KG1 (cell line): ENCODE measurements around the gene ACOXL.

Experiments used
- DNase-seq: peaks from one replicate; lab custom pipeline; 2025; lab: John Stamatoyannopoulos, UW

ACOXL gene

GRCh38 chr2:110718990-110719389, 13.4 kb upstream of the ACOXL start:
- DNase-seq, result no peak

GRCh38 chr2:110720547-110720946, 11.8 kb upstream of the ACOXL start:
- no peak for DNase-seq

- DNase-seq, result no peak
Measured at GRCh38 chr2:110724820-110725219, 7.6 kb upstream of the ACOXL start.

- DNase-seq, result no peak
Measured at GRCh38 chr2:110725370-110725769, 7.0 kb upstream of the ACOXL start.

GRCh38 chr2:110725859-110726258, 6.5 kb upstream of the ACOXL start:
- DNase-seq, result no peak

- DNase-seq, result no peak
Measured at GRCh38 chr2:110726285-110726684, 6.1 kb upstream of the ACOXL start.

GRCh38 chr2:110727923-110728322, 4.5 kb upstream of the ACOXL start:
- no peak for DNase-seq

- no peak for DNase-seq
Measured at GRCh38 chr2:110729106-110729505, 3.3 kb upstream of the ACOXL start.

GRCh38 chr2:110731064-110731463, 1.3 kb upstream of the ACOXL start:
- no peak for DNase-seq

- no peak for DNase-seq
Measured at GRCh38 chr2:110735366-110735765, 3.0 kb downstream of the ACOXL start.

- DNase-seq, result no peak
Measured at GRCh38 chr2:110737783-110738182, 5.4 kb downstream of the ACOXL start.

- DNase-seq, result no peak
Measured at GRCh38 chr2:110740747-110741349, 8.5 kb downstream of the ACOXL start.

- DNase-seq, result no peak
Measured at GRCh38 chr2:110741491-110741980, 9.2 kb downstream of the ACOXL start.

- no peak for DNase-seq
Measured at GRCh38 chr2:110742412-110742811, 10.0 kb downstream of the ACOXL start.

- DNase-seq, result no peak
Measured at GRCh38 chr2:110743600-110743999, 11.2 kb downstream of the ACOXL start.

- DNase-seq, result no peak
Measured at GRCh38 chr2:110744429-110744828, 12.1 kb downstream of the ACOXL start.

GRCh38 chr2:110745048-110745447, 12.7 kb downstream of the ACOXL start:
- DNase-seq, result no peak

GRCh38 chr2:110746586-110747521, 14.5 kb downstream of the ACOXL start:
- DNase-seq, result no peak

GRCh38 chr2:110747522-110748488, 15.4 kb downstream of the ACOXL start:
- DNase-seq, result no peak

GRCh38 chr2:110748489-110748867, 16.1 kb downstream of the ACOXL start:
- no peak for DNase-seq

GRCh38 chr2:110751642-110752041, 19.3 kb downstream of the ACOXL start:
- DNase-seq, result no peak

GRCh38 chr2:110752871-110753270, 20.5 kb downstream of the ACOXL start:
- DNase-seq, result no peak
